MCF 10A (cell line): Measurements from ENCODE around the gene LRCH4. TPM values are rescaled to one million over a fixed set of nuclear protein-coding genes. Genes with fewer than 3 reads are reported as not detected.

ENCODE experiments used
- BruUV-seq: library from RNA; stranded (reverse); fragments of 400-500 nt; replicated peaks from 2 replicates; lab custom pipeline; 2021; lab: Mats Ljungman, UMichigan
- CTCF ChIA-PET: fragments of 300-600 bp; sonication (Branson Sonifier 250); formaldehyde crosslinking; extraction: SDS; loops from one replicate; lab custom pipeline; 2021; ENCODE audit warnings: antibody characterized with exemption, inconsistent platforms; lab: Yijun Ruan, JAX
- POLR2A ChIA-PET: fragments of 300-600, 350-650 bp; sonication (Branson Sonifier 250); formaldehyde crosslinking; extraction: SDS; loops from one replicate; lab custom pipeline; 2020; ENCODE audit warnings: antibody characterized with exemption, inconsistent platforms; lab: Yijun Ruan, JAX
- DNase-seq: peaks from one replicate; pipeline ENCODE4 v3.0.0-alpha.2; 2018; ENCODE audit not compliant: unreplicated experiment
- H3K27ac Mint-ChIP-seq: one replicate; pipeline ENCODE4 v1.8.0; 2022; ENCODE audit warnings: mild to moderate bottlenecking, low read depth, mixed read lengths; ENCODE audit not compliant: unreplicated experiment
- H3K27me3 Mint-ChIP-seq: one replicate; pipeline ENCODE4 v1.8.0; 2022; ENCODE audit warnings: mixed read lengths; ENCODE audit not compliant: insufficient read depth, unreplicated experiment
- H3K36me3 Mint-ChIP-seq: one replicate; pipeline ENCODE4 v1.8.0; 2022; ENCODE audit warnings: mild to moderate bottlenecking, moderate library complexity, mixed read lengths; ENCODE audit not compliant: insufficient read depth, unreplicated experiment
- H3K4me1 Mint-ChIP-seq: one replicate; pipeline ENCODE4 v1.8.0; 2022; ENCODE audit warnings: mixed read lengths; ENCODE audit not compliant: insufficient read depth, unreplicated experiment
- H3K4me3 Mint-ChIP-seq: one replicate; pipeline ENCODE4 v1.8.0; 2022; ENCODE audit warnings: mild to moderate bottlenecking, moderate library complexity, mixed read lengths; ENCODE audit not compliant: unreplicated experiment
- H3K9me3 Mint-ChIP-seq: one replicate; pipeline ENCODE4 v1.8.0; 2022; ENCODE audit warnings: mixed read lengths; ENCODE audit not compliant: unreplicated experiment
- CTCF ChIP-seq: fragments of 200-600 bp; IDR thresholded peaks from one replicate; pipeline ENCODE4 v1.8.0; 2022; ENCODE audit warnings: antibody characterized with exemption, mild to moderate bottlenecking; ENCODE audit not compliant: unreplicated experiment
- intact Hi-C: fragments of 100-400 bp; cut with micrococcal nuclease; formaldehyde crosslinking; loops from 2 replicates; pipeline ENCODE4 v1.14.1; 2022
- total RNA-seq: library from RNA; stranded (reverse); gene quantifications from 2 replicates; pipeline ENCODE4 v1.2.3, GENCODE V29; 2022

LRCH4 gene
- total RNA-seq, 1 experiment from 2014 or later = 22.3 TPM

DNA sequence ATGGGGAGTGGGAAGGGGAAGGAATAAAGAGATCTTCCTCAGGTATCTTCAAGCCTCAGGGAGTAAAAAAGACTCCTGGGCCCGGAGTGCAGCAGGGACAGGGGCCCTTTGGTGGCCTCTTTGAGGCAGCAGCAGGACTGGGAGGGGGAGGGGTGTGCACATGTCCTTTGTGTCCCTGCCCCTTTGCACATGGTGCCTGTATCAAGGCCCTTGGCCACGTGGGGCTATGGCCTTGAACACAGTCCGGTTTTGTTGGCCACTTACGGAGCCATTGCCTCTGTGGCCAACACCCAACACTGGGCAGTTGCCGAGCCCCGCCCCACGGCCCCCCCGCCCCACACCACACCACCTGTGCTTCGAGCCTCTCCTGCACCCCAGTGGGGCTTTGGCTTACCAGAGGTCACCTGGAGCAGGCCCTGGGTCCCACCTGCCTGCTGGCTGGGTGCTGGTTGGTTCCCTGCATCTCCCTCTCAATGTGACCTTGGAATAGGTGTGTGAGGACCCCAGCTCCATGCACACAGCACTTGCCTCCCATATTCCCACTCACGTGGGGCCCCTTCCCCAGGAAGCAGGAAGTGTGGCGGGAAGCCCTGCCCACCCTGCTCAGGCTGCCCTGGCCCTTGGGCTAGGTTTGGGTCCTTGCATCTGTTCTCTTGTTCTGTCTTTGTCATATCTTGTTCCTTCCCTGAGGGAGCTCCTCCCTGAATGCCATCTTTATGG lies 17.6 kb downstream of the LRCH4 start:
- H3K4me3 Mint-ChIP-seq = no peak overlapping the region
- TF ChIP-seq CTCF = no peak
- no peaks in the 10 kb centered on the region for H3K9me3 Mint-ChIP-seq
- H3K27me3 Mint-ChIP-seq = no peaks in the 10 kb centered on the region
- intact Hi-C loops = no loop called here
- ChIA-PET POLR2A (interaction anchor here (0.6 to 1.1 kb wide), 3 partner anchors 18 to 107 kb away, joined by 3 read pairs; partner anchors contain the start of genes FBXO24 and LRCH4), CTCF (interaction anchor here (0.6 kb wide), 1 partner anchor 294 kb away, joined by 3 read pairs; no protein-coding TSS in a partner anchor)
- DNase-seq = no peak
- H3K27ac Mint-ChIP-seq = peak overlapping the region; percentile 56
- BruUV-seq = no TSS peak
- H3K36me3 Mint-ChIP-seq = no peaks in the 10 kb centered on the region
- no peaks in the 10 kb centered on the region for H3K4me1 Mint-ChIP-seq

- no peak overlapping the region for H3K4me3 Mint-ChIP-seq
- H3K36me3 Mint-ChIP-seq = no peaks in the 10 kb centered on the region
- ChIA-PET POLR2A (interaction anchor here (0.6 to 1.7 kb wide), 4 partner anchors 19 to 88 kb away, joined by 3 to 5 read pairs (median 3); partner anchors contain the start of genes AGFG2, FBXO24, LRCH4 and TSC22D4), CTCF (interaction anchor here (0.7 to 1.6 kb wide), 3 partner anchors 98 to 158 kb away, joined by 3 to 7 read pairs (median 6); no protein-coding TSS in a partner anchor)
- H3K27me3 Mint-ChIP-seq = no peaks in the 10 kb centered on the region
- intact Hi-C loops = no loop called here
- no peak for TF ChIP-seq CTCF
- no TSS peak for BruUV-seq
- no peak overlapping the region for H3K27ac Mint-ChIP-seq
- H3K9me3 Mint-ChIP-seq = no peaks in the 10 kb centered on the region
- no peaks in the 10 kb centered on the region for H3K4me1 Mint-ChIP-seq
- DNase-seq = no peak
Observed at GRCh38 chr7:100567751-100568175, 18.2 kb downstream of the LRCH4 start.

- H3K27me3 Mint-ChIP-seq = no peaks in the 10 kb centered on the region
- DNase-seq = no peak
- intact Hi-C loops = no loop called here
- no peak for TF ChIP-seq CTCF
- no TSS peak for BruUV-seq
- ChIA-PET POLR2A (interaction anchor here (0.6 to 1.7 kb wide), 4 partner anchors 18 to 88 kb away, joined by 3 to 5 read pairs (median 3); partner anchors contain the start of genes AGFG2, FBXO24, LRCH4 and TSC22D4), CTCF (interaction anchor here (0.7 to 1.6 kb wide), 4 partner anchors 98 to 158 kb away, joined by 3 to 7 read pairs (median 6); no protein-coding TSS in a partner anchor)
- no peaks in the 10 kb centered on the region for H3K4me1 Mint-ChIP-seq
- no peak overlapping the region for H3K27ac Mint-ChIP-seq
- no peak overlapping the region for H3K4me3 Mint-ChIP-seq
- H3K9me3 Mint-ChIP-seq = no peaks in the 10 kb centered on the region
- no peaks in the 10 kb centered on the region for H3K36me3 Mint-ChIP-seq
Observed at GRCh38 chr7:100567031-100567730, 18.7 kb downstream of the LRCH4 start.

DNA sequence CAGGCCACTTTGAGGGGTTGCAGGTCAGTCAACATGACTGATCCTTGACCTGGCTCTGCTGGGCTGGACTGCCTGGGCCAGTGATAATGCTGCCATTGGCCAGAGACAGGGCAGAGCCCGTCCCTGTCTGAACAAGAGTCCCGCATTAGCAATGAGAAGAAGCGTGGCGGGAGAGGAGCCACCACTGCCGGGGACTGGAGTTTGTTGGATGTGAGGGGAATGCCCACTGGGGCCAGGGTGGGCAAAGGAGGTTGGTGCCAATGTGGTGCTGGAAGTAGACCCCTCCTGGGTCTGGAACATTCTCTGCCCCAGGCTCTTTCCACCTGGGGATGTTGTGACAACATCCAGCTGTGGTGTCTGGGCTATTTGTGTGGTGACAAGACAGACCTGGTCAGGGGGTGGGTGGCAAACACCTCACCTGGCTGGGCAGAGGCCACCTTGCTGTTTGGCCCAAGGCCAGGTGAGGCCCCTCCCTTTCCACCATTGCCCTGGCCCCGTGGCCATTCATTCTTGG lies 19.9 kb downstream of the LRCH4 start:
- ChIA-PET POLR2A (interaction anchor here (1.4 to 1.7 kb wide), 2 partner anchors 20 to 27 kb away, joined by 3 to 5 read pairs; partner anchors contain the start of genes AGFG2, FBXO24 and LRCH4), CTCF (interaction anchor here (0.6 to 7.8 kb wide), 9 partner anchors 17 to 163 kb away, joined by 3 to 87 read pairs (median 7); no protein-coding TSS in a partner anchor)
- no peak for TF ChIP-seq CTCF
- H3K4me3 Mint-ChIP-seq = no peak overlapping the region
- H3K27me3 Mint-ChIP-seq = no peaks in the 10 kb centered on the region
- H3K27ac Mint-ChIP-seq = no peak overlapping the region
- H3K36me3 Mint-ChIP-seq = no peaks in the 10 kb centered on the region
- H3K9me3 Mint-ChIP-seq = no peaks in the 10 kb centered on the region
- no peak for DNase-seq
- intact Hi-C loops = no loop called here
- no peaks in the 10 kb centered on the region for H3K4me1 Mint-ChIP-seq
- BruUV-seq = no TSS peak
